NCI-H1930 (cell line): Measurements from ENCODE around the gene TBC1D9.

Experiments
- DNase-seq, 2 experiments: peaks; one replicate each; lab custom pipeline; 2025; lab: John Stamatoyannopoulos, UW

The TBC1D9 gene

DNA sequence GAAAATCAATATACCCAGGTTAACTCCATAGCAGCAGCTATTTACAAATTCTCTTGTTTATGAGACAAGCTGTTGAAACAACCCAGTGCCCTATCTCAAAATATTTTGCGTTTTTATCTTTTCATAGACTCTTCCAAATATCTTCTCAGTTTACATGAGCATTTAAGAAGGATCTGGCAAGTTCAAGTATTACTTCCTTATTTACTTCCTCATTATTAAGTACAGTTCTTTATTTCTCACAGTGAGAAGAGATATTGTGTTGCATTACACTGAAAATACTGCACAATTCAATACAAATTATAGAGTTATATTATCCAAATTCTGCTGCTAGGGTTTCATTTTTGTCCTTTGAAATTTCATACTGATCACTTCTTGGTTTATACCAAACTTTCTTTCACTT, 143.8 kb downstream of the TBC1D9 start:
- DNase-seq, result no peak

DNA sequence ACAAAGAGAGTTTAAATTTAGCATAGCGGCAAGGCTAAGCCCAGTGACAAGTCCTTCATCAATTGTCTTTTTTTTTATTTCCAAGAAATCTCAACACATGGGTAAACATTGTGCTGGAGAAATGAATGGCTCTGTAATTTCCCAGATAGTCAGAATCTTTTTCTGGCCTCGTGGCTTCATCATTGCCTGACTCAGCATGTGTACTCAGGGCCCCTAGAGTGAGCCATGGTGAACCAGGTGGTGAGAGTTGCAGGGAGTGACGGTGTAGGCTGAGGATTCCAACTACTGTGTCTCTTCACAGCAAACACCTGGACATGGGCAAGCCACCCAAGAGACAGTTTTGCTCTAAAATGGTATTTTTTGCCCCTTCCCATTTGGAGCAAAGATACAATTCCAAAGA, 144.3 kb downstream of the TBC1D9 start:
- no peak for DNase-seq

DNA sequence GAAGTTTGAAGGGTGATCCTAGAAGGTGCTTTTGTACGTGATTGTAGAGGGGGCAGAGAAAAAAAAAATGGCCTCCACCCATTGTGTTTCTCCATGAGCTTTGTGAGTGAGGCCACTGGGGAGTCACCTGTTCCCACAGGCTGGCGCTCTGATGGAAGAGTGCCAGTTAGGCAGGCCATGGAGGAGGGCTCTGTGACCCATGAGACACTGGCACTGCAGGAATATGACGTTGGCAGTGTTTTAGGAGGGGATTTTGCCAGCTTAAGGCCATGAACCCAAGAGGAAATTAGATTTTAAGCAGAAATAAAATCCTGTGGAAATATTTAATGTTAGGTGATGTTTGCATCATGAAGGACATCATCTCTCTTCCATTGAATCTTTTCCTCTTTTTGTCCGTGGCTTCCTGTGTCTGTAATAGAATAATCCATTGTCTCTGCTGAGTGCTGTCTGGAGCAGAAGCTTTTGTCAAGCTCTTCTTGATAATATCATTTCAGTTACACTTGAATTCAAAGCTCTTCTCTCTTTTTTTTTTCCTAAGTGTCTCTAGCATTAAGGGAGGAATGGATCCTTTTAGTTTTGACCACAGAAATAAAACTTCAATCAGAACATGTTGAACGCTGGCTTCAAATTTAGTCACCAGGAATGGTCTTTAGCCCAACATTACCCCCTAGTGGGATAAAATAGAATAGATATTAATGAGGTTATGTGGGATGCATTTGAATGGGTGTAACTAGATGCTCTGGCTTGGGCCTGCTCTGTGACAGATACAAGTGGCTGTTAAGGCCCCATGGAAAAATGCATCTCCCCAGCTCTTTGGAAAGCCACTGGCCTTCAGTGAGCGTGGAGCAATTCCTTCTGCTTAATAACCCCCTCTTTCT, 146.4 kb downstream of the TBC1D9 start:
- peak in 1 of 2 experiments; percentile 61 for DNase-seq

DNA sequence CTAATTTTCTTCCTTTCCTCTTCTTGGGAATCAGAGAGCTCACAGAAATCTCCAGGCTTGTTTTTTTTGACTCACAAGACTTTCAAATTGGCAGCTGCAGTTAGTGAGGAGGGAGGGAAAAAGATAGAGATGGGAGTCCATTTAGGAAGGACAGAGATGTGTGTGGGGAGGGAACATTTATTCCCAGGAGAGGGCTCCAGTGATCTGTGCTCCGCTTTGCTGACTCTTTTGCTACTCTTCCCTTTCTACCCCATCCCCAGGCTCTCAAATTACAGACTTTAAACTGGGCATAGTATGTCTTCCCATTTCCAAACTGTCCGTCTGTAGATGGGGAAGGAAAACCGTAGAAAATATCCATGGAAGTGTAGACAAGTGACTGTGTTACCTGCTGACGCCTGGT, 148.3 kb downstream of the TBC1D9 start:
- no peak for DNase-seq

DNA sequence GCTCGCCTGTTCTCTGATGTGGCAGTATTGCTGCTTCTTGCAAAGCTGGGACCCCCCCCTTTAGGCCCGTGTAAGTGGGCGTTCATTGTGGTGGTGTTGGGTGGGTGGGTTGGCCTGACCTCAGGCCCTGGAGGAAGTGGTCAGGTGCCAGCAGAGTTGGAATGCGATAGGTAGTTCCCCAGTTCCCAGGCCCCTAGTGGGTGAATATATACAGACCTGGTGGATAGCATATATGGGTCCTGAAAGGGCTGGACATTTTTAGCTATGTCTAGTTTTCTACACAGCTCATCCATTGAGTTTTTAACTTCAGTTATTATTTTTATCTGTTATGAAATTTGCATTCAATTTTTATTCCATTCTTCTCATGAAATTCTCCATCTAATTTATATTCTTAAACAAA, 151.6 kb downstream of the TBC1D9 start:
- no peak for DNase-seq

DNA sequence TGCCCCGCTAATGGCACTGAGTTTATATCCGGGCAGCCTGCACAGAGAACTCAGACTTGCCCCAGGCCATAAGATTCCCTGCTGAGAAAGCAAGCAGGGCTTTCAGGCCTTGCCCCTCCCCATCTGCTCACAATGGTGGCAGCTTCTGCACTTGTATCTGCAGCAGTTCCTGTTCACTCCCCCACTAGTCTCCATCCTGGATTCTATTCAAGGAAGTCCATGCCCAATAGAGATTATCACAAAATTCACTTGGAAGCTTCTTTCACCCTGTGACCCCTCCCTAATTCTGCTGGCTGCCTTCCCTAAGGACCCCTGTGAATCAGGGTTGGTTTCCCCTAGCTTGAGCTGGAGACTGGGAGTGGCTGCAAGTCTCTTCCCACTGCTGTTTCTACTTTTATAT, 152.9 kb downstream of the TBC1D9 start:
- no peak for DNase-seq

DNA sequence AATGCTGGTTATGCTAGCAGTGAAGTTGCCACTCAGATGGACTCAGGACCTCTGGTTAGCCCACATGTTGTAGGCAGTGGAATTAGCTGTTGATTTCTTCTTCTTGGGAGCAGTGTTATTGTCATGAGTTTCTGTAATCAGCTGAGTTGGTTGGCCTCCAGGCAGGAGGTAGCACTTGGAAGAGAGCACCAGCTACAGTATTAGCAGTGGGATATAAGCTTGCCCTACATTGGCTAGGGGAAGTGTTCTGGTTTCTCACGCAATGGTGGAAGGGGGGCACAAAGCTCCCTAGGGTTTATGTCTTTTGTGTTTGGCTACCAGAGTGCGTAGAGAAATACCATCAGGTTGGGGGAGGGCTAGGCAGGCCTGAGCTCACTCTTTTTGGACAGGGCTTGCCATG, 153.5 kb downstream of the TBC1D9 start:
- DNase-seq, result no peak

DNA sequence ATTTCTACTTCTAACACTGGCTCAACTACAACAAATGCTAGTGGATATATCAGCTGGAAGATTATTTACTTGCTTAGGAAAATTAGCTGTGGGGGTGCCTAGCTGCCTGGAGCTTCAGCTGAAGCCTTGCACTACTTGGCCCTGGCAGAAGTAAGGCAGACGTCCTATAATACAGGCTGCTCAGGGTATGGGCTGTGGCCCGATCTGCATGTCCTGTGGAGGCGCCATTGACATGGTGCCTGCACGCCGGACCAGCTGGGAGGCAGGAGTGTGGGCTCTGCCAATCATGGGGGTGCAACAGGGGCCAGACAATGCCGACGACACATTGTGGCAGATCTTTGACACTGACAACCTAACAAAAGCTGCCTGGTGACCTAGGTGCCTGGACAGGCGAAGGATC, 155.8 kb downstream of the TBC1D9 start:
- DNase-seq, result no peak

DNA sequence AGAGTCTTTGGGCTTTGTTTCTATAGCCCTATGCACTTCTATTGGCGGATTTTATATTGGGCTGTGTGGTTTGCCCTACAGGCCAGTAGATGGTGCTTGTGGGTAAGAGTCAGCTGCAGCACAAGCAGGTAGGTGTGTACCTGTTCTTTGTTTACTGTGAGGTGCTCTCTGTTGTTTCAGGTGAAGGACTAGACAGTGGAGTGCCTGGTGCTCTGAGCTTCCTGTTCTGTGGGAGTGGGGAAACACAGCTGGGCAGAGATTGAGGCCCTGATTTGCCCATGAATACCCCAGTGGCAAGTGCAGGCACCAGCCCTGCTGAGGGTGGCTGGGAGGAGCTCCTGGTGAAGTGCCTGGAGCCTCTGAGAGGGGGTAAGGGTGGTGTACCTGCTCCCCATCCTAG, 161.1 kb downstream of the TBC1D9 start:
- DNase-seq, result peak in 1 of 2 experiments; percentile 17

DNA sequence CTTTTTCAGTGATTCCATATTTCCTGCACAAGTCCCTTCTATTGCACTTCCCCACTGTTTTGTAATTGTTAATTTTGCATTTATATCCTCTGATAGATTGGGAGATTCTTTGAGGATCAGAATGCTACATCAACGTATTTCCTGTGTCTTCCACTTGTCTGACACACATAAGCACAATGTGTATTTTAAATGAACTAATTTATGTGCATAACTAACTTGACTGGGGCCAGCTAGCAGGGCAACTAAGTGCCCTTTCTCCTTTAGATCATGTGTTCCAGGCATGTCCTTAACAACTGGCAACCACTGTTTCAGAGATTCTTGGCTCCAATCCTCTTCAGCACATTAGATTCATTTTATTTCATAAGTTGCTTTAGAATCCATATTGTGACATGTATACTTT, 171.7 kb downstream of the TBC1D9 start:
- no peak for DNase-seq

DNA sequence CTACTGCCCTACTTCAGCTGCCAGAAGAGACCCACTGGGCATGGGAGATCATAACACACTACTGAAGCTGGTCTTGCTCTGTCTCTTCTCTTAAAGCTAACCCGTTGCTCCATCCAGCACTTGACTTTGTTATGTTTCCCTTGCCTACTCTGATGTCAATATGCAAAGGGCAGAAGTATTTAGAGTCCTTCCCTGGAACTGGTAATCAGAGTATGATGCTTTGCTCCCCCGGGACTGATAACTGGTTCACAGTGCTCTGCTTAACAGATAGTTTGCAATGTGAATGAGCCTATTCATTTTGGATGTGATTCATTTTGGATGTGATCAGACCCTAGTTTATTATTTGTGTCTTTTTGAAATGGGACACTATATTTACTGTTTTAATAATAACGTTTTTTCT, 175.1 kb downstream of the TBC1D9 start:
- no peak for DNase-seq

DNA sequence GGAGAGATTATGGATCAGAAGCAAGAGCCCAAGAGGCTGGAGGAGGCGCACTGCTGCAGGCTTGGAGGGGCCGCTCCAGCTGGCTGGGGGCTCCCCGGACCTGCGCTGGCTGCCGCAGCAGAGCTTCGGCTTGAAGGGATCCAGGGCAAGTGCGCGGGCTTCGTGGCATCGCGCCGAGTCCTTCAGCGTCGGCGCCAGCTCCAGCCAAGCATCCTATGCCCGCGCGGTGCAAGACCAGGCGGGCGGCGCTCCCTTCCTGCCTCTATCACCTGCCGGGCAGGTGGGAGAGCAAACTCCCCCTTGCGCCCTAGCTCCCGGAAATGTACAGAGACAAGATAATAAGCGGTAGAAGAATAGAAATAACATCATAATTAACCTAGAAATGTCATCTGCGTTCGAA, 176.9 kb downstream of the TBC1D9 start:
- peak in 1 of 2 experiments; percentile 6 for DNase-seq

DNA sequence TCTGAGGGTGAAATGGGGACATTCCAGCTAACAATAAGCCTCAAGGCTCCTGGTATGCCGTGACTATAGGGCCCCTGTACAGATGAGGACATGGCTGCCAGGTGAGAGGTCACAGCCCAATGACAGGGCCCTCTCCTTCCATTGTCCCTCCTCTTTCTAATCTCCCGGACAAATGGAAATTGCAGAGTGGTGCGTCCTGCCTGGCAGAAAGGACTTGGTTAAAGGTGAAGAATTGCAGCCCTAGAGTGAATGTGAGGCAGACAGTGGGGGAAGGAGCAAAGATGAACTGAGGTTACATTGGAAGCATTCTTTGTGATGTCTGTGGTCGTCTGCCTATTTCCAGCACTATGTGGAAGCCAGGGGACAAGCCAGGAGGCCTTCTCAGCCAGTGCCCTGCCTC, 180.7 kb downstream of the TBC1D9 start:
- DNase-seq, result no peak

DNA sequence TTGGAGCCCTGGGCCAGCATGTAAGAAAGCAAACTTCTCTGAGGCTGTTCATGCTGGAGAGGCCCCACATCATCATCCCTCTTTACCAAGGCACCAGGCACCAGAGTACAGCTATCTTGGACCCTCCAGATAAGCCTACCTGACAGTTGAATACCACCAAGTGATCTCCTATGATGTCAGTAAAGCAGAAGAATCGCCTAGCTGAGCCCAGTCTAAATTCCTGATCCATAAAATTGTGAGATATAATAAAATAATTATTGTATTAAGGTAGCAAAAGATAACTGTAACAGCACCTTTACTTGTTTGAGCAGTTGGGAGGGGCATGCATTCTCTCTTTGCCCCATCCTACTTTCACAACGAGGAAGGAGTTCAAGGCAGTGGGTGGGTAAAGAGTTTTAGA, 184.6 kb downstream of the TBC1D9 start:
- DNase-seq, result no peak
